NT2/D1 (cell line): Measurements from ENCODE around the gene DHX16.

Source experiments
- DNase-seq: peaks from one replicate; pipeline ENCODE4 v3.0.0-alpha.2; 2011; ENCODE audit warnings: low read depth, low spot score
- H3K27me3 ChIP-seq: 2 replicates; pipeline ENCODE4 v1.6.0; 2011; ENCODE audit warnings: mild to moderate bottlenecking; ENCODE audit not compliant: insufficient read length, insufficient read depth
- H3K36me3 ChIP-seq: 2 replicates; pipeline ENCODE4 v1.6.1; 2011; ENCODE audit warnings: mild to moderate bottlenecking, low read length, mixed read lengths; ENCODE audit not compliant: insufficient read depth, insufficient read length
- H3K4me1 ChIP-seq: 2 replicates; pipeline ENCODE4 v1.5.1; 2011; ENCODE audit not compliant: insufficient read depth, insufficient read length
- H3K4me3 ChIP-seq: 2 replicates; pipeline ENCODE4 v1.5.1; 2011; ENCODE audit warnings: low read depth; ENCODE audit not compliant: insufficient read length
- H3K9ac ChIP-seq: 2 replicates; pipeline ENCODE4 v1.6.0; 2011; ENCODE audit warnings: low read depth; ENCODE audit not compliant: insufficient read length
- H3K9me3 ChIP-seq: 2 replicates; pipeline ENCODE4 v1.5.1; 2011; ENCODE audit warnings: mild to moderate bottlenecking, low read length; ENCODE audit not compliant: insufficient read depth
- SUZ12 ChIP-seq: IDR thresholded peaks from 2 replicates; pipeline ENCODE4 v1.6.1; 2011; ENCODE audit not compliant: insufficient read length, insufficient read depth; ENCODE audit errors: extremely low read depth
- YY1 ChIP-seq: IDR thresholded peaks from 2 replicates; pipeline ENCODE4 v1.6.1; 2011; ENCODE audit not compliant: insufficient read length, insufficient read depth
- ZNF274 ChIP-seq: IDR thresholded peaks from 2 replicates; pipeline ENCODE4 v1.6.1; 2011; ENCODE audit warnings: mild to moderate bottlenecking, low read depth, low read length

DHX16 gene

DNA sequence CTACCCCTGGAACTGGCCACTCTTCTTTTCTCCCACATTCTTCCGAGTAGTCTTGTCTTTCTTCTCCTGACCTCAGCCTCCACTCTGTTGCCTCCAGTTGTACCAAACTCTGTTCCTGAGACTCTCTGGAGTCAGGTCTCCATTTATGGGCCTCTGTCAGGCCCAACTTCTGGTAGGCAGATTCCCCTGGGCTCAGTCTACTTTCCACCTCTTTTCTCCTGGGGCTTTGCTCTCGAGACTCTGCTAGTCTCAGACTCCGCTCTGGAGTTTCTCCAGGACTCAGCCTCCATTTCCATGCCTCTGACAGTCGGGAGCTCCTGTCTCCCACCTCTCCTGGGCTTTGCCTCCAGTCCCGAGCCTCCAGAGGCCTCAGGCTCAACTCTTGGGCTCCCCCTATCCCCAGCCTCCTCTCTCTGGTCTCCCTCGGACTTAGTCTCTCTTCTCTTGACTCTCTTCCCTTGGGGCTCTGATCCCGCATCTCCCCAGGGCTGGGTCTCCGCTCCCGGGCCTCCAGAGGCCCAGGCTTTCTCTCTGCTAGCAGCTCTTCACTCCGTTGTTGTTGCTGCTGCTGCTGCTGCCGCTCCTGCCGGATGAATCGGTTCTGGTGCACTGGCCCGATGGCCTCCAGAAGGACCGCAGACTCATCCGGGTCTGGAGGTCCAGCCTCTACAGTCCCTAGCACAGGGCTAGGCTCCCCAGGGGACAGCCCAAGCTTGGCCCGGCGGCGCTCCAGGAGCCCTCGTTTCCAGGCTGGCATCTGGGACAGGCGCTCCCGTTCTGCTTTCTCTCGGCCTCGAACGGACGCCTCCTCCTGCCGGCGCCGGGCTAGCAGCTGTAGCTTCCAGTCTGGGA lies 12.6 kb upstream of the DHX16 start:
- no peak for DNase-seq
- TF ChIP-seq SUZ12, result no peak
- TF ChIP-seq YY1, result no peak
- TF ChIP-seq ZNF274, result no peak
- no peaks in the 10 kb centered on the region for H3K9me3 ChIP-seq
- H3K27me3 ChIP-seq, result no peaks in the 10 kb centered on the region
- peak overlapping the region; percentile 82 for H3K9ac ChIP-seq
- H3K36me3 ChIP-seq, result peaks cover 36% of the 10 kb centered on the region
- H3K4me1 ChIP-seq, result peaks cover 20% of the 10 kb centered on the region
- peak overlapping the region; percentile 16 for H3K4me3 ChIP-seq

DNA sequence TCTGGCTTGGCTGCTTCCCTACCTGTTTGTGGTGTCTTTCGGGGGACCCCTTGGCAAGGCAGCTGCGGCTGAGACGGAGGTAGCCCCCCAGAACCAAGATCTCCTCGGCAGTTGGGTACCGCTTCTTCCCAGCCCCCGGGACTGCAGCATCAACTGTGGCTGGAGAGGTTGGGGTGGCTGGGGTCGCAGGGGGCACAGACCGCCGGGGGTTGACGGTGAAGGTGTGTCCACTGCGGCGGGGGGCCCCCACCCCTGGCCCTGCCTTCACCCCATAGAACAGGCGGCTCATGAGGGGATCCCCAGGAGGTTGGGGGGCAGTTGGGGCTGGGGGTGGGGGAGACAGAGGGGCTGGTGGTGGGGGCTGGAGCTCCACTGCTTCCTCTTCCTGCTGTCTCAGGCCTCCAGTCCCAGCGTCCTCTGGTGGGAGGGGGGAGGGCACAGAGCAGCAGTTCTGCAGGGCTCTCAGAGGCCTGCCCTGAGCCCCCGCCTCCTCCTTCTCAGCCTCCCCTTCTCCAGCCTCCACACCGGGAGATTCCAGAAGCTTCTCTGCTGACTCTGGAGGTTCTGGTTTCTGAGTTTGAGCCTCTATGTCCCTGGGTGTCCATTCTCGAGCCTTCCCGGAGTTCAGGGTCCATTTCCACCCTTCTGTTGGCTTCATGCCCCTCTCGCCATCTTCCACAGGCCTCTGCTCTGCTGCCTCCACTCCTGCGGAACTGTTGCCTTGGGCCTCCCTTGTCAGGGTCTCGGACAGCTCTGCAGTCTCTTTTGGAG lies 11.8 kb upstream of the DHX16 start:
- H3K9ac ChIP-seq, result peak overlapping the region; percentile 29
- H3K36me3 ChIP-seq, result peaks cover 38% of the 10 kb centered on the region
- peak overlapping the region; percentile 11 for H3K4me3 ChIP-seq
- no peaks in the 10 kb centered on the region for H3K9me3 ChIP-seq
- H3K27me3 ChIP-seq, result no peaks in the 10 kb centered on the region
- DNase-seq, result no peak
- peaks cover 15% of the 10 kb centered on the region for H3K4me1 ChIP-seq
- TF ChIP-seq ZNF274 (no peak), SUZ12 (no peak), YY1 (no peak)

DNA sequence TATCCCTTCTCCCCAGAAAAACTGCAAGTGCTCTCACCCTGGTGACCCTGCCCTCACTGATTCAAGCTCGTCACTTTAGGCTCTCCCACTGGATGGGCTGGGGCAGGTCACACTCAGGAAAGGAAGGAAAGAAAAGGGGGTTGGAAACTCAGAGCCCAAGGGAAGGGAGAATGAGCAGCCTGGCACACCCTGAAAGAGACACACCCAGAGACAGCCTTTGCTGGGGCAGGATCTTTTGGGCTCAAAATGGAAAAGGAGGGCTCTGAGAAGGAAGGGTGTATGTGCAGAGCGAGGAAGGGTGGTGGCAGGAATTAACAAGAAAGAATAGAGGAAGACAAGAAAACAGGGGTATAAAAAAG lies 11.2 kb upstream of the DHX16 start:
- Histone ChIP-seq H3K9ac (peak overlapping the region; percentile 29), H3K27me3 (no peaks in the 10 kb centered on the region), H3K36me3 (peaks cover 33% of the 10 kb centered on the region), H3K9me3 (no peaks in the 10 kb centered on the region), H3K4me1 (peaks cover 14% of the 10 kb centered on the region), H3K4me3 (peak overlapping the region; percentile 11)
- DNase-seq, result no peak
- TF ChIP-seq SUZ12 (no peak), YY1 (no peak), ZNF274 (no peak)

DNA sequence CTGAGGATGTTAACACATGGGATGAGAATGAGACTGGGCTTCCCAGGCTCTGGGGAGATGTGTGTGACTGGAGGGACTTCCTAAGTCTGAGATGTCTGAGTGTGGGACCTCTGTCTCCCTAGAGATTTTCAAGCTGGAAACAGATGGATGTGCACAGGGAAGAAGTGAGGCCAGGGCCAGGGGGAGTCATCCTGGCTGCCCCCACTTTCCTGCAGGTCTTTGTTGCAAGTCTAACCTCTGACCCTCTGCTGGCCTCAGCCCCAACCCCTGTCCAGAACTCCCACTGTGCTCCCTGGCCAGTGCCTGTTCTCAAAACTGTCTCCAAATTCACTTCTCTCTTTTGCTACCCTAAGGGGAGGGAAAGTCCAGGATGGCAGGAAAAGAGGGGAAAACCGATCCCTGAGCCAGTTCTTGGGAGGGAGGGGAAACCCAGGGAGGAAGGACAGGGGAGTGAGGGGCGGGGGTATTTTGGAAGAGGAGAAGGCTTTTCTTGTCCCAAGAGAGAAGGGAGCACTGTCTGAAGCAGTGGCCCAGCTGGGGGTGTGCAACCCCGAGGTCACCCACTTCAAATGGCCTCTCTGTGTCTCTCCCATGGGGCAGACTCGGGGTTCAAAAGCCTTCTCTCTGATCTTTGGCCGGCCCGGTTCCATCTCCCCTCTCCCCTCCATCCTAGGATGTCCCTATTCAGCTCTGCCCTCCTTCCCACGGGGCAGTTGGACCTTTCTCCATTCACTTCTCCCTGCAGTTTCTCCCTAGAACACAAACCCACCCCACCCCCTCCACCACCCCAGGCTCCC lies 10.6 kb upstream of the DHX16 start:
- Histone ChIP-seq H3K36me3 (peaks cover 33% of the 10 kb centered on the region), H3K9ac (peak overlapping the region; percentile 70), H3K4me1 (peaks cover 14% of the 10 kb centered on the region), H3K4me3 (peak overlapping the region; percentile 24), H3K9me3 (no peaks in the 10 kb centered on the region), H3K27me3 (no peaks in the 10 kb centered on the region)
- no peak for DNase-seq
- TF ChIP-seq YY1, result no peak
- no peak for TF ChIP-seq ZNF274
- no peak for TF ChIP-seq SUZ12

DNA sequence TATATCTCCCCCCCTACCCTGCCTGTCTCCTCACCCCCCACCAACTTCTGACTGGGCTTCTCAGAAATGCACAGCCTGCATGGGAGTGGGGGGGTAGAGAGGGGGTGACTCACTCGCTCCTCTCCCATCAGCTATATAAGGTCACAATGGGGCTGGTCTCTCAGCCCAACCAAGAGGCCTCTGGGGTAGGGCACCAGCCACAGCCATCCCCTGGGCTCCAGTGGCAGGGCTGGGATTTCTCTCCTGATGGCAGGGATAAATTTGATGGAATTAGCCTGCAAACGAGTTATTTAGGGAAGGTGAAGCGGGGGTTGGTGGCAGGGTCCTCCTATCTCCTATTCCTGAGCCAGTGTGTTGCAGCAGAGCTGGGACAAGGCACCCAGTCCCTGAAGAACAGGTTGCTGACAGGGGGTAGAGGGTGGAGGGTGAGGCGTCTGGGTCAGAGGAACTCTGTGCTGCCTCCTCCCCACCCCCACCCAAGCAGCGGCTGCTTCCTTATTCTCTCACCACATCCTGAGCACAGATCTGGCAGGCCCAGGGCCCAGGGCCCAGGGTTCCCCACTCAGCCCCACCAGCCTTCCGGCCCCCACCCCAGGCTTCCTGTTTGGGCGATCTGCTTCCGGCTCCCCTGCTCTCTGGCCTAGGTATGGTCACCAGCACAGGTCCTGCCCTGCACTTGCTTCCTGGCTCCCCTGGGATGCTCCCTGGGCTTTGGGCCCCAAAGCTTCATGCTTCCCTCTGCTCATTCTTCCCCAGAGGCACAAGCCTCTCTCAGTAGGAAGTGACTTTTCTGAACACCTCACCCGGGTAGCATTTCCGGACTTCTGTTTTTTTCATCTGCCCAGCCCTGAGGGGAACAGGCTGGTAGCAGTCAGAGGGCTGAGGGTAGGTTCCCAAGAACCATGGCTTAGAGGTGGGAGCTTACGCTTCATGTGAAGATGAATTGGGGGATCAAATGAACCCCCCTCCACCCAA lies 9.6 kb upstream of the DHX16 start:
- H3K9me3 ChIP-seq, result no peaks in the 10 kb centered on the region
- peaks cover 12% of the 10 kb centered on the region for H3K4me1 ChIP-seq
- no peak for TF ChIP-seq ZNF274
- no peak for TF ChIP-seq YY1
- no peak for TF ChIP-seq SUZ12
- H3K36me3 ChIP-seq, result peaks cover 40% of the 10 kb centered on the region
- peak overlapping the region; percentile 70 for H3K9ac ChIP-seq
- H3K4me3 ChIP-seq, result no peak overlapping the region
- no peak for DNase-seq
- no peaks in the 10 kb centered on the region for H3K27me3 ChIP-seq

DNA sequence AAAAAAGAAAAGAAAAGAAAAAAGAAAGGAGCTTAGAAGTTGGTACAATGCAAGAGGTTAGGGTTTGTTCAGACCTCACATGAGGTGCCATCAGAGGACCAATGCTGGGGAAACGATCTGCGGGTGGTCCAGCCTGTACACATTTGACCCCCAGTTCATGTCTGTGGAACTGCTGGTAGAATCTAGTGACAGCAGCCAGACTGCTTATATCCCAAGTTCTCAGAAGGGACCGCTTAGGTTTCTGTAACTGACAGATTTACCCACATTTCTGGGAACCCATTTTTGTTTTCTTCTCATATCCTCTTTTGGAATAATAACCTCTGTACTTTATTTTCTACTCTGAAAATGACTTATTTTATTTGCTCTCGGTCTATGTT lies 8.9 kb upstream of the DHX16 start:
- H3K9ac ChIP-seq, result no peak overlapping the region
- H3K4me1 ChIP-seq, result peaks cover 12% of the 10 kb centered on the region
- H3K4me3 ChIP-seq, result no peak overlapping the region
- no peak for TF ChIP-seq ZNF274
- no peak for TF ChIP-seq SUZ12
- TF ChIP-seq YY1, result no peak
- H3K27me3 ChIP-seq, result no peaks in the 10 kb centered on the region
- peaks cover 46% of the 10 kb centered on the region for H3K36me3 ChIP-seq
- H3K9me3 ChIP-seq, result no peaks in the 10 kb centered on the region
- no peak for DNase-seq
